ENCODE results near the gene NINJ2.

DNA sequence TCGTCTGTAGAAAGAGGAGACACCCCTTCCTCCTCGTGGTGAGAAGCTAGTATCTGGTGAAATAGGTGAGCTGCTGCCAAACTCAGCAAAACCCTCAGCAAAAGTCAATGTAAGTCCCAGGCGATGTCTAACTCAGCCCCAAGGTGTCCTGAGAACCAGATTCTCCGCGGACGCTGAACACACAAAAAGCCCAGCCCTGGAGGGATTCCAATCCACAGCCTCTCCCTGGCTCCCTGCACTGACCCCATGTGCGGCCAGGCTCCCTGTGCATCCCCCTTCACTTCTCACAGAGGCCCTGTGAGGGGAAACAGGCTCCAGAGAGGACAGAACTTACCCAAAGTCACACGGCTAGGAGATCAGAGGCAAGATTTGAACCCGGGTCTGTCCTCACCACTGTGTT is 81.5 kb downstream of the NINJ2 start:
- TF ChIP-seq, protein P1, sequence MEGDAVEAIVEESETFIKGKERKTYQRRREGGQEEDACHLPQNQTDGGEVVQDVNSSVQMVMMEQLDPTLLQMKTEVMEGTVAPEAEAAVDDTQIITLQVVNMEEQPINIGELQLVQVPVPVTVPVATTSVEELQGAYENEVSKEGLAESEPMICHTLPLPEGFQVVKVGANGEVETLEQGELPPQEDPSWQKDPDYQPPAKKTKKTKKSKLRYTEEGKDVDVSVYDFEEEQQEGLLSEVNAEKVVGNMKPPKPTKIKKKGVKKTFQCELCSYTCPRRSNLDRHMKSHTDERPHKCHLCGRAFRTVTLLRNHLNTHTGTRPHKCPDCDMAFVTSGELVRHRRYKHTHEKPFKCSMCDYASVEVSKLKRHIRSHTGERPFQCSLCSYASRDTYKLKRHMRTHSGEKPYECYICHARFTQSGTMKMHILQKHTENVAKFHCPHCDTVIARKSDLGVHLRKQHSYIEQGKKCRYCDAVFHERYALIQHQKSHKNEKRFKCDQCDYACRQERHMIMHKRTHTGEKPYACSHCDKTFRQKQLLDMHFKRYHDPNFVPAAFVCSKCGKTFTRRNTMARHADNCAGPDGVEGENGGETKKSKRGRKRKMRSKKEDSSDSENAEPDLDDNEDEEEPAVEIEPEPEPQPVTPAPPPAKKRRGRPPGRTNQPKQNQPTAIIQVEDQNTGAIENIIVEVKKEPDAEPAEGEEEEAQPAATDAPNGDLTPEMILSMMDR (IDR thresholded peaks at IDR 0.05) = no peak
- no peak for TF ChIP-seq POLR2A (IDR thresholded peaks at IDR 0.05)

All from right lobe of liver (tissue), 4 donors.